Karpas-422 (cell line): Measurements from ENCODE around the gene HTR1A. TPM values are rescaled to one million over a fixed set of nuclear protein-coding genes. Genes with fewer than 3 reads are reported as not detected.
A peak's percentile ranks its signal among the peaks of the same experiment; 100 is the strongest.

ENCODE experiments used
- DNase-seq: peaks from one replicate; pipeline ENCODE4 v3.0.0-alpha.2; 2015
- H2AFZ ChIP-seq: fragments of 200-600 bp; sonication (generic); 2 replicates; pipeline ENCODE4 v1.6.1; 2014; ENCODE audit warnings: antibody characterized with exemption, low read length, mixed read lengths
- H3K27ac ChIP-seq: fragments of 200-600 bp; sonication (generic); 2 replicates; pipeline ENCODE4 v1.5.1; 2014; ENCODE audit warnings: mild to moderate bottlenecking, low read length, moderate library complexity
- H3K27me3 ChIP-seq: fragments of 200-600 bp; sonication (generic); 2 replicates; pipeline ENCODE4 v1.6.1; 2014; ENCODE audit warnings: low read length, mixed read lengths
- H3K36me3 ChIP-seq: fragments of 200-600 bp; sonication (generic); 2 replicates; pipeline ENCODE4 v1.6.1; 2014; ENCODE audit warnings: low read length, mixed read lengths; ENCODE audit not compliant: insufficient read depth
- H3K4me1 ChIP-seq: fragments of 200-600 bp; sonication (generic); 2 replicates; pipeline ENCODE4 v1.6.1; 2014; ENCODE audit warnings: mild to moderate bottlenecking, low read length, mixed read lengths
- H3K4me2 ChIP-seq: fragments of 200-600 bp; sonication (generic); 2 replicates; pipeline ENCODE4 v1.6.1; 2014; ENCODE audit warnings: low read length, low read depth, mild to moderate bottlenecking; ENCODE audit not compliant: poor library complexity, severe bottlenecking
- H3K4me3 ChIP-seq: fragments of 200-600 bp; sonication (generic); 2 replicates; pipeline ENCODE4 v1.5.1; 2014; ENCODE audit warnings: mild to moderate bottlenecking, antibody characterized with exemption, low read length, mixed read lengths
- H3K79me2 ChIP-seq: fragments of 200-600 bp; sonication (generic); 2 replicates; pipeline ENCODE4 v1.6.1; 2014; ENCODE audit warnings: mild to moderate bottlenecking, low read length, mixed read lengths
- H3K9ac ChIP-seq: fragments of 200-600 bp; sonication (generic); 2 replicates; pipeline ENCODE4 v1.6.0; 2014; ENCODE audit warnings: low read length
- H3K9me2 ChIP-seq: fragments of 200-600 bp; sonication (generic), shearing (Covaris generic); replicated peaks from 2 replicates; pipeline ENCODE4 v1.6.0; 2014; ENCODE audit warnings: mild to moderate bottlenecking, low read length, moderate library complexity; ENCODE audit not compliant: insufficient read depth
- H3K9me3 ChIP-seq: fragments of 300-700, 200-600 bp; sonication (generic); 2 replicates; pipeline ENCODE4 v1.6.1; 2014; ENCODE audit warnings: low read length, mixed read lengths
- H4K20me1 ChIP-seq: fragments of 200-600 bp; sonication (generic); 2 replicates; pipeline ENCODE4 v1.6.1; 2014; ENCODE audit warnings: mild to moderate bottlenecking, antibody characterized with exemption, low read length, low read depth; ENCODE audit not compliant: insufficient read depth
- total RNA-seq: library from RNA; depleted of rRNA; stranded (reverse); fragments of >200 nt; shearing (Covaris generic); gene quantifications from 2 replicates; pipeline ENCODE4 v1.2.3, GENCODE V29; 2014; ENCODE audit warnings: low replicate concordance; rRNA removed

Gene HTR1A
- not detected in 2 replicates for total RNA-seq

GRCh38 chr5:63962279-63962678, at the start of gene HTR1A:
Gene HTR1A, minus strand, starts transcription at chr5:63962445. Its CDS starts 726 bp downstream, at chr5:63961719.
- no peak for DNase-seq
- H3K9ac ChIP-seq = no peak within 1 kb of the TSS

GRCh38 chr5:64003966-64004365, 41.7 kb upstream of the HTR1A start:
- no peaks in the 10 kb centered on the region for H3K79me2 ChIP-seq
- H3K27ac ChIP-seq = no peak overlapping the region
- H3K9ac ChIP-seq = no peak overlapping the region
- no peaks in the 10 kb centered on the region for H3K36me3 ChIP-seq
- H3K4me1 ChIP-seq = no peaks in the 10 kb centered on the region
- DNase-seq = no peak
- H3K4me2 ChIP-seq = no peak overlapping the region
- H2AFZ ChIP-seq = no peak overlapping the region
- no peak overlapping the region for H3K4me3 ChIP-seq
- H3K9me2 ChIP-seq = no peaks in the 10 kb centered on the region
- no peaks in the 10 kb centered on the region for H3K9me3 ChIP-seq
- H4K20me1 ChIP-seq = no peaks in the 10 kb centered on the region
- no peaks in the 10 kb centered on the region for H3K27me3 ChIP-seq

More at GRCh38 chr5:63962279-63962678, at the start of gene HTR1A:
- Histone ChIP-seq H3K9me3 (peaks cover 3% of the 10 kb centered on the region; the same call in 1 of the 2 replicates), H3K79me2 (no peaks in the 10 kb centered on the region), H3K4me3 (no peak within 1 kb of the TSS), H3K27me3 (no peaks in the 10 kb centered on the region), H3K4me1 (no peaks in the 10 kb centered on the region), H3K4me2 (no peak within 1 kb of the TSS), H3K36me3 (no peaks in the 10 kb centered on the region), H3K9me2 (peaks cover 3% of the 10 kb centered on the region; the same call in 1 of the 2 replicates), H3K27ac (no peak within 1 kb of the TSS), H4K20me1 (no peaks in the 10 kb centered on the region), H2AFZ (no peak within 1 kb of the TSS)

- Histone ChIP-seq H3K79me2 (no peaks in the 10 kb centered on the region), H3K9me3 (no peaks in the 10 kb centered on the region), H3K4me2 (no peak overlapping the region), H3K9me2 (no peaks in the 10 kb centered on the region), H3K36me3 (no peaks in the 10 kb centered on the region), H3K9ac (no peak overlapping the region), H2AFZ (no peak overlapping the region), H3K27ac (no peak overlapping the region), H3K4me3 (no peak overlapping the region), H3K4me1 (no peaks in the 10 kb centered on the region), H3K27me3 (no peaks in the 10 kb centered on the region), H4K20me1 (no peaks in the 10 kb centered on the region)
- no peak for DNase-seq
Measured at GRCh38 chr5:64000096-64000495, 37.9 kb upstream of the HTR1A start.

- H3K4me3 ChIP-seq = no peak overlapping the region
- H3K27ac ChIP-seq = no peak overlapping the region
Measured at GRCh38 chr5:63987053-63987452, 24.8 kb upstream of the HTR1A start.

GRCh38 chr5:63981864-63982263, 19.6 kb upstream of the HTR1A start:
- no peaks in the 10 kb centered on the region for H3K9me3 ChIP-seq
- no peaks in the 10 kb centered on the region for H3K9me2 ChIP-seq
- no peak overlapping the region for H3K4me2 ChIP-seq
- H3K4me3 ChIP-seq = no peak overlapping the region
- H3K9ac ChIP-seq = no peak overlapping the region
- no peaks in the 10 kb centered on the region for H3K27me3 ChIP-seq
- no peaks in the 10 kb centered on the region for H4K20me1 ChIP-seq
- H3K36me3 ChIP-seq = no peaks in the 10 kb centered on the region
- H3K79me2 ChIP-seq = no peaks in the 10 kb centered on the region
- H3K4me1 ChIP-seq = no peaks in the 10 kb centered on the region
- H2AFZ ChIP-seq = no peak overlapping the region
- no peak overlapping the region for H3K27ac ChIP-seq
- no peak for DNase-seq

More at GRCh38 chr5:63987053-63987452, 24.8 kb upstream of the HTR1A start:
- Histone ChIP-seq H4K20me1 (no peaks in the 10 kb centered on the region), H2AFZ (no peak overlapping the region), H3K9me3 (no peaks in the 10 kb centered on the region), H3K36me3 (no peaks in the 10 kb centered on the region), H3K27me3 (no peaks in the 10 kb centered on the region), H3K9me2 (no peaks in the 10 kb centered on the region), H3K79me2 (no peaks in the 10 kb centered on the region), H3K4me1 (no peaks in the 10 kb centered on the region), H3K4me2 (no peak overlapping the region), H3K9ac (no peak overlapping the region)
- DNase-seq = no peak

- Histone ChIP-seq H3K9me2 (no peaks in the 10 kb centered on the region), H3K9ac (no peak overlapping the region), H3K9me3 (peaks cover 3% of the 10 kb centered on the region; the same call in 1 of the 2 replicates), H3K4me2 (no peak overlapping the region), H3K27ac (no peak overlapping the region), H3K27me3 (no peaks in the 10 kb centered on the region), H3K4me1 (no peaks in the 10 kb centered on the region), H3K79me2 (no peaks in the 10 kb centered on the region), H2AFZ (no peak overlapping the region), H3K4me3 (no peak overlapping the region), H3K36me3 (no peaks in the 10 kb centered on the region), H4K20me1 (no peaks in the 10 kb centered on the region)
- no peak for DNase-seq
Measured at GRCh38 chr5:63963926-63964325, 1.7 kb upstream of the HTR1A start.

GRCh38 chr5:63963080-63963735, 963 bp upstream of the HTR1A start:
- H3K27me3 ChIP-seq = no peaks in the 10 kb centered on the region
- no peaks in the 10 kb centered on the region for H3K36me3 ChIP-seq
- H4K20me1 ChIP-seq = no peaks in the 10 kb centered on the region
- no peak overlapping the region for H3K4me2 ChIP-seq
- H3K4me1 ChIP-seq = no peaks in the 10 kb centered on the region
- H3K27ac ChIP-seq = no peak overlapping the region
- no peaks in the 10 kb centered on the region for H3K79me2 ChIP-seq
- H3K9me2 ChIP-seq = peaks cover 3% of the 10 kb centered on the region; the same call in 1 of the 2 replicates
- H3K4me3 ChIP-seq = no peak overlapping the region
- peak; percentile 86 for DNase-seq
- H3K9me3 ChIP-seq = peaks cover 3% of the 10 kb centered on the region; the same call in 1 of the 2 replicates
- H2AFZ ChIP-seq = no peak overlapping the region
- no peak overlapping the region for H3K9ac ChIP-seq

GRCh38 chr5:63961598-63962161, 565 bp downstream of the HTR1A start:
- no peaks in the 10 kb centered on the region for H3K27me3 ChIP-seq
- DNase-seq = no peak
- H3K4me3 ChIP-seq = no peak overlapping the region
- no peak overlapping the region for H3K27ac ChIP-seq
- no peaks in the 10 kb centered on the region for H3K79me2 ChIP-seq
- no peak overlapping the region for H2AFZ ChIP-seq
- H3K9me3 ChIP-seq = peaks cover 3% of the 10 kb centered on the region; the same call in 1 of the 2 replicates
- H4K20me1 ChIP-seq = no peaks in the 10 kb centered on the region
- no peaks in the 10 kb centered on the region for H3K36me3 ChIP-seq
- peaks cover 3% of the 10 kb centered on the region; the same call in 1 of the 2 replicates for H3K9me2 ChIP-seq
- no peaks in the 10 kb centered on the region for H3K4me1 ChIP-seq
- H3K4me2 ChIP-seq = no peak overlapping the region
- H3K9ac ChIP-seq = no peak overlapping the region
